T-helper 1 cell treated with Interleukin-12 subunit alpha and Interleukin-12 subunit beta and Interleukin-4 antibody, amounts not matched to agents 30 μg/mL and 1 μg/mL, for 36 hours (primary cell): ENCODE measurements around the gene DNHD1.
"Not testable (repeated sequence)": the region's sequence is repeated elsewhere in the genome, so short reads cannot be mapped to it uniquely, and the experiment has no call there.

Experiments
- H3K27ac Mint-ChIP-seq: one replicate; pipeline ENCODE4 v1.8.0; 2021; ENCODE audit warnings: mild to moderate bottlenecking, mixed read lengths
- H3K27me3 Mint-ChIP-seq: one replicate; pipeline ENCODE4 v1.8.0; 2021; ENCODE audit warnings: low read depth, mixed read lengths
- H3K36me3 Mint-ChIP-seq: one replicate; pipeline ENCODE4 v1.8.0; 2021; ENCODE audit warnings: low read depth, mixed read lengths
- H3K4me1 Mint-ChIP-seq: one replicate; pipeline ENCODE4 v1.8.0; 2021; ENCODE audit warnings: low read depth, mixed read lengths
- H3K4me3 Mint-ChIP-seq: one replicate; pipeline ENCODE4 v1.8.0; 2021; ENCODE audit warnings: mild to moderate bottlenecking, moderate library complexity, mixed read lengths
- H3K9me3 Mint-ChIP-seq: one replicate; pipeline ENCODE4 v1.8.0; 2021; ENCODE audit warnings: mixed read lengths

Gene DNHD1

DNA sequence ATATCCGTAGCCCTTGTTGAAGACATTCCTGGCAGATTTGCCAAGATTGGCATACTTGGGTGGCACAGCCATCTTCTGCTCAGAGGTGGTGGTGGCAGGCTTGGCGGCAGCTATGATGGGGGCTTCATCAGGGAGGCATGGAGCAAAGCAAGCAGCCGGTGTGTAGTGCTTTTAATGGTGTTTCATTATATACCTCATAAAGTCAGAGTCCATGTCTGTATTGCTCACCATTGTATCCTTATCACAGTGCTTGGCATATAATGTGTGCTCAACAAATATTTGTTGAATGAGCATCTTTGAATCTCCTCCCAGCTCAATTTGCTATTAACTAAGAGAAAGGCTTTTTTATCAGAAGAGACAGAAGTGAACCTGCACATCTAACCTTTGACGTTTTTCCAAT lies 7.8 kb upstream of the DNHD1 start:
- Mint-ChIP-seq H3K4me3 (no peak overlapping the region), H3K36me3 (peaks cover 6% of the 10 kb centered on the region), H3K9me3 (no peaks in the 10 kb centered on the region), H3K27ac (no peak overlapping the region), H3K4me1 (peaks cover 5% of the 10 kb centered on the region), H3K27me3 (no peaks in the 10 kb centered on the region)

DNA sequence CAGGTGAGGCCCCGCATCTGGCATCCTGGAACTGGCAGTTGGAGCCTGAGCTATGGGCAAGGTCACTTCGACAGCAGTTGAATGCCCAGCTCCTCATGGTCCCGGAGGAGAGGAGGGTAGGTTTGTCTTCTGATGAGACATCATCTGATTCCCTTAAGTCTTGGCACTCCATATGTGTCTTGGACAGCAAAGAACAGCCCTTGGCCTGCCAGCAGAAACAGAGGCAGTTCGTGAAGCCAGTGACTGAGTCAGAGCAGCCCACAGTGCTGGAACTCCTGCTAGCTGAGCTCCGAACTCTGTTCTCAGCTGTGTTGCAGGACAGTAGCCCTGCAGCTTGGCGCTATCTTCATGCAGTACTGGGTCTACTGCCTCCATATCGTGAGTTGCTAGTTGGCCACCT lies 1.0 kb downstream of the DNHD1 start:
- Mint-ChIP-seq H3K9me3 (no peaks in the 10 kb centered on the region), H3K36me3 (peaks cover 14% of the 10 kb centered on the region), H3K4me1 (peaks cover 8% of the 10 kb centered on the region), H3K27ac (no peak overlapping the region), H3K4me3 (no peak overlapping the region), H3K27me3 (no peaks in the 10 kb centered on the region)

DNA sequence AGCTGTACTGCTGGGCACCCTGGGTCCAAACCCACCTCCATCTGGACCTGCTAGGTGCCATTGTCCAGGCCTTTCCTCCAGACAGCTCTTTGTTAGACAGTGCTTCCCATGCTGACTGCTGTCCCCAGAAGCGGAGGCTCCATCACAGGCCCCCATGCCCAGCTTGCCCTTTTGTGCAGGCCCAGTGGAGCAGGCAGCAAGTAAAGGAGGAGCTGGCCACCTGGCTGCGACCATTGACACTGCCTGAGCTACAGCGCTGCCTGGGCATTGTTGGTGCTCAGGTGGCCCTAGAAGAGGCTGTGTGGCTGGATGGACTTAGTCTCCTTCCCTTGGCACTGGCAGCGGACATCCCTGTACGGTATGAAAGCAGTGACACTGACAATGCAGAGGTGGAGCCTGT lies 1.5 kb downstream of the DNHD1 start:
- H3K27ac Mint-ChIP-seq = no peak overlapping the region

DNA sequence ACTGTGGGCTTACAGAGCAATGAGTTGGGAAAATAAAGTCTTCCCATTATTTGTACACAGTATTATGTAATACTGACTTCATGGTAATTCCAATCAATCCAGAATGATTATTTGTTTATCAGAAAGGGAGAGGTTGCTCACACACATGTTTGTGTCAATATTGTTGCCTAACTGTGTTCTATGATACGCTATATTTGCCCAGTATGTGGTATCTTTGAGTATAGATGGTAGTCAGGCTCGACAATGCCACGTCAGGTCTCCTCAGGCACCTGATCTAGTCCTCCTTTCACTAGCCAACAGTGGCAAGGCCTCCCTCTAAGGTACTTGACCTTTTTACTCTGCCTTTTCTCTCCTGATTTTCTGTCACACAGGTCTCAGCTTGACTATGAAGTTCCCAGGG lies 5.3 kb downstream of the DNHD1 start:
- Mint-ChIP-seq H3K9me3 (no peaks in the 10 kb centered on the region), H3K4me3 (no peak overlapping the region), H3K36me3 (peaks cover 23% of the 10 kb centered on the region), H3K27me3 (no peaks in the 10 kb centered on the region), H3K27ac (no peak overlapping the region), H3K4me1 (peaks cover 12% of the 10 kb centered on the region)

More for the DNA sequence above, 1.5 kb downstream of the DNHD1 start:
- no peak overlapping the region for H3K4me3 Mint-ChIP-seq
- peaks cover 14% of the 10 kb centered on the region for H3K36me3 Mint-ChIP-seq
- peaks cover 8% of the 10 kb centered on the region for H3K4me1 Mint-ChIP-seq
- no peaks in the 10 kb centered on the region for H3K27me3 Mint-ChIP-seq
- H3K9me3 Mint-ChIP-seq = no peaks in the 10 kb centered on the region

- no peak overlapping the region for H3K4me3 Mint-ChIP-seq
- H3K4me1 Mint-ChIP-seq = peaks cover 13% of the 10 kb centered on the region
- no peaks in the 10 kb centered on the region for H3K9me3 Mint-ChIP-seq
- H3K27ac Mint-ChIP-seq = no peak overlapping the region
- H3K36me3 Mint-ChIP-seq = peaks cover 25% of the 10 kb centered on the region
- no peaks in the 10 kb centered on the region for H3K27me3 Mint-ChIP-seq
These were observed 7.1 kb downstream of the DNHD1 start for GRCh38 chr11:6504166-6504565.

- Mint-ChIP-seq H3K27ac (no peak overlapping the region), H3K36me3 (peaks cover 29% of the 10 kb centered on the region)
These were observed 8.6 kb downstream of the DNHD1 start for GRCh38 chr11:6505577-6506240.

DNA sequence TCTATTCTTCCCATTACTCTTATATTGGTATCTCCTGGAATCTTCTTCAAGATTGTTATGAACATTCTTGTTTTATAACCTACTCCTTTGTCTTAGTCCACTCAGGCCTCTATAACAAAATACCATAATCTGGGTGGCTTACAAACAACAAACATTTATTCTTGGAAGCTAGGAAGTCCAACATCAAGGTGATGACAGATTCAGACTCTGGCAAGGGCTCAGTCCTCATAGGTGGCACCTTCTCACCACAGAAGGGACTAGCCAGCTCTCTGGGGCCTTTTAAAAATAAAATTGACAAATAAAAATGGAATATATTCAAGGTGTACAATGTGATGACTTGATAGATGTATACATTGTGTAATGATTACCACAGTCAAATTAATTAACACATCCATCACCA lies 19.8 kb downstream of the DNHD1 start:
- Mint-ChIP-seq H3K36me3 (peaks cover 21% of the 10 kb centered on the region), H3K4me1 (no peaks in the 10 kb centered on the region), H3K9me3 (no peaks in the 10 kb centered on the region), H3K27ac (no peak overlapping the region), H3K27me3 (no peaks in the 10 kb centered on the region), H3K4me3 (no peak overlapping the region)

More at GRCh38 chr11:6505577-6506240, 8.6 kb downstream of the DNHD1 start:
- peaks cover 11% of the 10 kb centered on the region for H3K4me1 Mint-ChIP-seq
- no peaks in the 10 kb centered on the region for H3K27me3 Mint-ChIP-seq
- H3K4me3 Mint-ChIP-seq = no peak overlapping the region
- no peaks in the 10 kb centered on the region for H3K9me3 Mint-ChIP-seq

DNA sequence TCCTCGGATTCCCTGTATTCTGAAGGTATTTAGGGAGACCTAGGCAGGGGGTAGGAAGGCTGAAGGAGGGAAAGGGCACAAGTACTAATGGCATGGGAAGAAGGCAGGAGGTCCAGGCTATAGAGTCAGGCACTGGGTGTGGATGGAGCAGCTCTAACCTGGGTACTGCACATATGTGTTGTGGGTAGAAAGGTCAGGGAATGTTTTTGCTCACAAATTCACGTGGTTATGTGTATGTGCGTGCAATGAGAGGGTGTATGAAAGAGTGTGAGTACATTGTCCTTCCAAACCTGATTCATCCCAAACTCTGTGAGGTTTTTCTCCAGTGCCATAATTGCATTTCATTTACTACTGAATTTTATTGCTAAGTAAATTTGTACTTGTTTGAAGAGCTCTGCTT lies 23.2 kb downstream of the DNHD1 start:
- H3K36me3 Mint-ChIP-seq = peaks cover 20% of the 10 kb centered on the region
- no peak overlapping the region for H3K27ac Mint-ChIP-seq
- H3K9me3 Mint-ChIP-seq = no peaks in the 10 kb centered on the region
- no peaks in the 10 kb centered on the region for H3K27me3 Mint-ChIP-seq
- H3K4me3 Mint-ChIP-seq = no peak overlapping the region
- H3K4me1 Mint-ChIP-seq = peaks cover 3% of the 10 kb centered on the region

DNA sequence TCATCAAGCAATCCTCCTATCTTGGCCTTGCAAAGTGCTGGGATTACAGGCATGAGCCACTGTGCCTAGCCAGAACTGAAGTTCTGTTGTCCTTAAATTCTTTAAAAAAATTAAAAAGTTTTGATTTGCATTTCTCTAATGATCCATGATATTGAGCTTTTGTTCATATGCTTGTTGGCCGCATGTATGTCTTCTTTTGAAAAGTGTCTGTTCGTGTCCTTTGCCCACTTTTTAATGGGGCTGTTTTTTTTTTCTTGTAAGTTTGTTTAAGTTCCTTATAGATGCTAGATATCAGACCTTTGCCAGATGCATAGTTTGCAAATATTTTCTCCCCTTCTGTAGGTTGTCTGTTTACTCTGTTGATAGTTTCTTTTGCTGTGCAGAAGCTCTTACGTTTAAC lies 24.9 kb downstream of the DNHD1 start:
- not testable (repeated sequence) for H3K27ac Mint-ChIP-seq, H3K9me3 Mint-ChIP-seq, H3K4me3 Mint-ChIP-seq, H3K27me3 Mint-ChIP-seq
- Mint-ChIP-seq H3K4me1 (peaks cover 14% of the 10 kb centered on the region), H3K36me3 (peaks cover 24% of the 10 kb centered on the region)

DNA sequence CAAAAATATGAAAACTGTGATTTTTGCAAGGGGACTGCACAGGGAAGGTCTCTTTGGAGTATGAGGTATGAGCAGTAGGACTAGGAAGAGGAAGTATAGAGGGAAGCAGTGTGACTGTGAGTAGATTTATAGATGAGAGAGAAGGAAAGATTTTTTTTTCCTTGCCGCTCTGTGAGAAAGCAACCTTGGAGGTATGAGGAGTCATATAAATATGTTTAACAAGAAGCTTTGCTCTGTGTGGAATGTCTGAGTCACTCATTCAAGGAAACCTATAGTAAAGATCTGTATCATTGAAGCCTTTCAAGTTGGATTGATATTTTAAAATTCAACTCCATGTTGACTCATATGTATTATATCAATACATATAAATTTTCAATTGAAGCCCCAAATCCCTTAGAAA lies 26.2 kb downstream of the DNHD1 start:
- H3K4me3 Mint-ChIP-seq = no peak overlapping the region
- no peak overlapping the region for H3K27ac Mint-ChIP-seq
- H3K4me1 Mint-ChIP-seq = peaks cover 17% of the 10 kb centered on the region
- H3K36me3 Mint-ChIP-seq = peaks cover 28% of the 10 kb centered on the region
- H3K27me3 Mint-ChIP-seq = peaks cover 4% of the 10 kb centered on the region
- no peaks in the 10 kb centered on the region for H3K9me3 Mint-ChIP-seq

DNA sequence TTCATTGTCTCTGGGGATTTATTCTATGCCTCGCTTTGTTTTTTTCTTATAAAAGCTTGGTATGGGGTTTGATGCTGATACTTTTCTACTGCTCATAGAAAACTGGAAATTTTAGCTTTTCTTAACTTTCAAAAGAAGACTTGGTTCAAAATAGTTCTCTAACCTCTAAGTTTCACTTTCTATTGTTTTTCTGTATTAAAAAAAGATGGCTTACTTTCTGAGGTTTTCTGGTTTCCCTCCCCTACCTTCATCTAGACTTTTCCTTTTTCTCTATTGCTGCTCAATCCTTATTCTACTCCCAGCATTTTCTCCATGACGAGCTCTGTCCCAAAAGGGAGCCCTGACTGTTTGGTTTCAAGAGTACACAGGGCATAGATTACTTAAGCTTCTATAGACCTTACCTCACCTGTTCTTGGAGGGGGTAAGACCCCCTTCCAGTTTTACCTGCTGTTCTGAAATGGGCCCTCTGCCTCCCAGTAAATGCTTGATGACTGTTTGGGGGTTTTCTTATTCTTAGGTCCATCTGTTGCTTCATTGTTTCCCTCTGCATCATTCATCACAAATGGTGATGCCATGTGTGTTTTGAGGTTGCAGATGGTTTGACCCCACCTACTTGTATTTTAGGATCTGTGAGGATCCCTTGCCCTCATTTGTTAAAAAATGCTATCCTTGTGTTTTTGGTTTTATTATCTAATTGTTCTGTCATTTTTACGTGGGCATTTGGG lies 29.5 kb downstream of the DNHD1 start:
- Mint-ChIP-seq H3K36me3 (peaks cover 24% of the 10 kb centered on the region), H3K4me1 (peaks cover 17% of the 10 kb centered on the region), H3K4me3 (peak overlapping the region; percentile 55), H3K27ac (peak overlapping the region; percentile 79), H3K27me3 (peaks cover 4% of the 10 kb centered on the region), H3K9me3 (no peaks in the 10 kb centered on the region)

DNA sequence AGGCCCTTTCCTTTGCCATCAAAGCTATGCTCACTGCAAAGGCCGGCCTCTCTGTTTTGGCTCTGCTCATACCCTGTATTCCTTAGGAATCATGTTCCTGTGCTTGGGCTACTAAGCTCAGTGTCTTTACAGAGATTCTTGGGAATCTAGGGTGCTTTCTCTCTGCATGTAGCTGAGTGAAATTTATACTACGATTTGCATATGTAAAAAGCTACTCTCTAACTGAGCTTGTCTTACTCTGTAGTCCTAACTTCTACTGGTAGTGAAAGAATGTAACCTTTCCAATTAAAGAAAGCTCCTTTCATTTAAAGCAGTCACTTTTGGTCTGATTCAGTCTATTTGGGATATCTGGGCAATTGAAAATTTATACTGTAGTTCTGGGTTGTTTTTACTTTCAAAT lies 32.2 kb downstream of the DNHD1 start:
- Mint-ChIP-seq H3K36me3 (peaks cover 25% of the 10 kb centered on the region), H3K27me3 (peaks cover 4% of the 10 kb centered on the region), H3K9me3 (no peaks in the 10 kb centered on the region), H3K4me1 (peaks cover 15% of the 10 kb centered on the region), H3K4me3 (no peak overlapping the region), H3K27ac (no peak overlapping the region)

DNA sequence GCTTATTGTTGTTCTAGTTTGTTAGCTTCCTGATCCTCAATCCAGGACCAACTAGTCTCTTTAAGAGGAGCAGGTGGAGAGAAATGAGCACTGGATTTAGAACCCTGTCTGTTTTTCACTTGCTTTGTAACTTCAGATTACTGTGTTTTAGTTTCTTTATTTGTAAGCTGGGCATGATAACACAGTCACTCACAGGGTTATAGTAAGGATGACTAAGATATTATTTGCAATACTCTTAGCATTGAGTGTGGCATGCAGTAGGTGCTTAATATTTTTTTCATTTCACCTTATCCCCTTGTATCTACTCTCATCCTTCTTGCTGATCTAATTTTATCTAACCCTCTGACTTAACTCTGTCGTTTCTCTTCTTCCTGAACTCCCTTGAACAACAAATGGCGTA lies 33.8 kb downstream of the DNHD1 start:
- H3K9me3 Mint-ChIP-seq = no peaks in the 10 kb centered on the region
- no peak overlapping the region for H3K4me3 Mint-ChIP-seq
- H3K27me3 Mint-ChIP-seq = peaks cover 4% of the 10 kb centered on the region
- peaks cover 23% of the 10 kb centered on the region for H3K36me3 Mint-ChIP-seq
- peaks cover 14% of the 10 kb centered on the region for H3K4me1 Mint-ChIP-seq
- H3K27ac Mint-ChIP-seq = no peak overlapping the region

DNA sequence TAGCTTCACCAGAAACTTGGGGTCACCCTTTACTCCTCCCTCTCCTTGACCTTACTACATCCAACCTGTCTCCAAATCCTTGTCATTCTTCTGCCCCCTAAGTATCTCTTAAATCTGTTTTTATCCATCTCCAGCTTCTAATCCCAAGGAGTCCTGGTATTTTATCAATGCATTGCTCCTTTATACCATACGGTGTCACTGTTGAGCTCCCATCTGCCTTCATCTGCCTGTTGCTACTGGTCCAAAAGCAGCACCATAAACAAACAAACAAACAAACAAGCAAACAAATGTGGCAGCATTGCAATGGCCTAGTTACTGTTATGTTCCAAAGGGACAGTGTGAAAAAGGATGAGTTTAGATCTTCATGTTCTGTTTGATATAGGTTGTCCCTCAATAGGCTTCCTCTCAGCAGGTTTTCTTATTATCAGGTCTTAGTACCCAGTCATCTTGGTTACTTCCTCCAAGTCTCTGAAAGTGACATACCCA lies 34.2 kb downstream of the DNHD1 start:
- H3K27me3 Mint-ChIP-seq = peaks cover under 1% of the 10 kb centered on the region
- no peaks in the 10 kb centered on the region for H3K9me3 Mint-ChIP-seq
- H3K27ac Mint-ChIP-seq = no peak overlapping the region
- H3K36me3 Mint-ChIP-seq = peaks cover 20% of the 10 kb centered on the region
- no peak overlapping the region for H3K4me3 Mint-ChIP-seq
- H3K4me1 Mint-ChIP-seq = peaks cover 9% of the 10 kb centered on the region

DNA sequence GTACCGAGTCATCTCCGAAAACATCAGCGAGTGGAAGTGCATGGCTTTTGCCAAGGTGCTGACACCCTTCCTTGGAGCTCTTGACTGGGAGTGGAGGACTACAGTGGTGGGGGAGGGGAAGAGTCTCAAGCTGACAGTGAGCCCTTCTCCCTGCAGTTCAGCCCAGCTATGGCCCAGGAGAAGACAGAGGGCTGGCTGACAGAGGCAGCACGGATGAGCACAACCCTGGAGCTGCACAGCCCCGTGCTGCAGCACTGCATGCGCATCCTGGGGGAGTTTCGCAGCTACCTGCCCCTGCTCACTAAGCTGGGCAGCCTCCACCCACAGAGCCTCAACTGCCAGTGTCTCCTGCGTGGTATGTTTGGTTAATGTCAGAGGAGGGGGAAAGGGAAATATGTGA lies 41.4 kb downstream of the DNHD1 start:
- Mint-ChIP-seq H3K4me3 (no peak overlapping the region), H3K27me3 (no peaks in the 10 kb centered on the region), H3K27ac (no peak overlapping the region), H3K9me3 (no peaks in the 10 kb centered on the region), H3K4me1 (peaks cover 17% of the 10 kb centered on the region), H3K36me3 (peaks cover 7% of the 10 kb centered on the region)
